HepG2 (cell line): ENCODE measurements around the gene DNLZ. TPM values are rescaled to one million over a fixed set of nuclear protein-coding genes. Genes with fewer than 3 reads are reported as not detected.

ENCODE experiments used
- AHR ChIP-seq: IDR thresholded peaks from 2 replicates; pipeline ENCODE4 v1.6.1; 2018; ENCODE audit warnings: missing genetic modification reagents, missing compliant biosample characterization
- CBX1 ChIP-seq: IDR thresholded peaks from one replicate; pipeline ENCODE4 v1.6.1; 2016; ENCODE audit warnings: antibody characterized with exemption, low read depth
- DZIP1 ChIP-seq: sonication (generic); formaldehyde crosslinking; IDR thresholded peaks from 2 replicates; pipeline ENCODE4 v1.5.0; 2020; ENCODE audit warnings: mild to moderate bottlenecking, missing genetic modification reagents
- IRF2 ChIP-seq: IDR thresholded peaks from 2 replicates; pipeline ENCODE4 v1.6.1; 2018; ENCODE audit warnings: missing genetic modification reagents, missing compliant biosample characterization
- MAFF ChIP-seq: IDR thresholded peaks from 2 replicates; pipeline ENCODE4 v1.6.1; 2011; ENCODE audit warnings: low read depth, low read length, improper control_type of control experiment
- MAZ ChIP-seq, 2 experiments: sonication (generic) in 1 of 2; formaldehyde crosslinking in 1 of 2; IDR thresholded peaks; 2 replicates each; pipeline versions ENCODE4 v1.5.0 to v1.6.1; 2012 to 2020; ENCODE audit warnings: low read depth in 2 of 2, mild to moderate bottlenecking in 2 of 2, borderline replicate concordance in 1 of 2, improper control_type of control experiment in 1 of 2, low read length in 1 of 2, missing genetic modification reagents in 1 of 2, moderate library complexity in 1 of 2
- MXI1 ChIP-seq: IDR thresholded peaks from 3 replicates; pipeline ENCODE4 v1.6.1; 2012; ENCODE audit warnings: low read depth, low read length, inconsistent platforms, borderline replicate concordance
- NFKBIZ ChIP-seq: IDR thresholded peaks from 2 replicates; pipeline ENCODE4 v1.6.1; 2018; ENCODE audit warnings: missing genetic modification reagents, missing compliant biosample characterization
- NRL ChIP-seq: sonication (generic); formaldehyde crosslinking; IDR thresholded peaks from 2 replicates; pipeline ENCODE4 v1.5.0; 2020; ENCODE audit warnings: missing genetic modification reagents, mild to moderate bottlenecking, moderate library complexity, borderline replicate concordance
- RBFOX2 ChIP-seq: fragments of 200-400 bp; formaldehyde crosslinking; IDR thresholded peaks from 2 replicates; pipeline ENCODE4 v1.6.1; 2017; ENCODE audit warnings: low read depth, mild to moderate bottlenecking, low read length
- RBM39 ChIP-seq: fragments of 200-400 bp; formaldehyde crosslinking; IDR thresholded peaks from one replicate; pipeline ENCODE4 v1.6.1; 2018; ENCODE audit warnings: antibody characterized with exemption, mild to moderate bottlenecking, low read depth, low read length; ENCODE audit not compliant: poor library complexity, severe bottlenecking
- RFX5 ChIP-seq: IDR thresholded peaks from 2 replicates; pipeline ENCODE4 v1.6.1; 2011; ENCODE audit warnings: low read depth, low read length, improper control_type of control experiment
- SAP130 ChIP-seq: IDR thresholded peaks from 2 replicates; pipeline ENCODE4 v1.6.1; 2016; ENCODE audit warnings: low read depth
- TBX2 ChIP-seq: sonication (generic); formaldehyde crosslinking; IDR thresholded peaks from 2 replicates; pipeline ENCODE4 v1.5.0; 2020; ENCODE audit warnings: missing genetic modification reagents, mild to moderate bottlenecking, borderline replicate concordance
- TBX3 ChIP-seq: fragments of 450-650 bp; IDR thresholded peaks from 2 replicates; pipeline ENCODE4 v1.6.1; 2017; ENCODE audit warnings: antibody characterized with exemption, mild to moderate bottlenecking, inconsistent platforms, borderline replicate concordance
- ZKSCAN1 ChIP-seq: fragments of 150-350 bp; IDR thresholded peaks from 2 replicates; pipeline ENCODE4 v1.6.1; 2014; ENCODE audit warnings: low read length
- ZNF160 ChIP-seq: sonication (generic); formaldehyde crosslinking; IDR thresholded peaks from 2 replicates; pipeline ENCODE4 v1.8.0; 2022; ENCODE audit warnings: mild to moderate bottlenecking, inconsistent platforms, missing genetic modification reagents
- ZNF430 ChIP-seq: sonication (generic); formaldehyde crosslinking; IDR thresholded peaks from 2 replicates; pipeline ENCODE4 v1.9.0; 2021; ENCODE audit warnings: mild to moderate bottlenecking, missing genetic modification reagents
- ZNF546 ChIP-seq: sonication (generic); formaldehyde crosslinking; conservative IDR thresholded peaks from 2 replicates; pipeline ENCODE4 v1.8.1; 2023; ENCODE audit warnings: mild to moderate bottlenecking, missing genetic modification reagents
- ZNF547 ChIP-seq: sonication (generic); formaldehyde crosslinking; IDR thresholded peaks from 2 replicates; pipeline ENCODE4 v1.5.1; 2020; ENCODE audit warnings: mild to moderate bottlenecking, missing genetic modification reagents
- ZNF552 ChIP-seq: sonication (generic); formaldehyde crosslinking; IDR thresholded peaks from 2 replicates; pipeline ENCODE4 v1.9.0; 2022; ENCODE audit warnings: missing genetic modification reagents, mild to moderate bottlenecking, borderline replicate concordance
- ZNF556 ChIP-seq: sonication (generic); formaldehyde crosslinking; IDR thresholded peaks from 2 replicates; pipeline ENCODE4 v1.4.0; 2020; ENCODE audit warnings: mild to moderate bottlenecking, missing genetic modification reagents, borderline replicate concordance
- ZNF557 ChIP-seq: sonication (generic); formaldehyde crosslinking; IDR thresholded peaks from 2 replicates; pipeline ENCODE4 v1.4.0; 2020; ENCODE audit warnings: missing genetic modification reagents
- ZNF563 ChIP-seq: sonication (generic); formaldehyde crosslinking; IDR thresholded peaks from 2 replicates; pipeline ENCODE4 v1.8.0; 2022; ENCODE audit warnings: mild to moderate bottlenecking, moderate library complexity, missing genetic modification reagents
- ZNF768 ChIP-seq: sonication (generic); formaldehyde crosslinking; IDR thresholded peaks from 2 replicates; pipeline ENCODE4 v1.4.0; 2020; ENCODE audit warnings: missing genetic modification reagents
- ZSCAN20 ChIP-seq: sonication (generic); formaldehyde crosslinking; IDR thresholded peaks from 2 replicates; pipeline ENCODE4 v1.4.0; 2020; ENCODE audit warnings: missing genetic modification reagents, mild to moderate bottlenecking, borderline replicate concordance
- polyA plus RNA-seq, 8 experiments: library from polyadenylated mRNA; depleted of rRNA in 3 of 8; stranded (reverse) in 7 of 8; unstranded in 1 of 8; fragments of >200 nt; fragmentation: Illumina TruSeq in 4 of 8; extraction: Trizol in 4 of 8; gene quantifications; 2 replicates each; pipeline versions ENCODE4 v1.2.1 to v1.2.3, GENCODE V29; 2011 to 2016; ENCODE audit warnings: low read depth in 4 of 8, missing spikeins in 1 of 8, mixed read lengths in 1 of 8; ENCODE audit not compliant: insufficient read depth in 1 of 8
- total RNA-seq, 5 experiments: library from RNA; depleted of rRNA; stranded (reverse); fragments of >200 nt; fragmentation: Illumina TruSeq; extraction: Trizol; gene quantifications; 2 replicates each; pipeline ENCODE4 v1.2.3, GENCODE V29; 2016; ENCODE audit warnings: low read depth in 1 of 5
- TF ChIP-seq, protein P1 (sequence below): IDR thresholded peaks from 2 replicates; pipeline ENCODE4 v1.6.1; 2016

The DNLZ gene
- total and polyA plus RNA-seq, 2 of the 13 experiments (the other 11 are each of a cell fraction or from before 2014, with no cell fraction given): 3.4 to 8.0 TPM

DNA sequence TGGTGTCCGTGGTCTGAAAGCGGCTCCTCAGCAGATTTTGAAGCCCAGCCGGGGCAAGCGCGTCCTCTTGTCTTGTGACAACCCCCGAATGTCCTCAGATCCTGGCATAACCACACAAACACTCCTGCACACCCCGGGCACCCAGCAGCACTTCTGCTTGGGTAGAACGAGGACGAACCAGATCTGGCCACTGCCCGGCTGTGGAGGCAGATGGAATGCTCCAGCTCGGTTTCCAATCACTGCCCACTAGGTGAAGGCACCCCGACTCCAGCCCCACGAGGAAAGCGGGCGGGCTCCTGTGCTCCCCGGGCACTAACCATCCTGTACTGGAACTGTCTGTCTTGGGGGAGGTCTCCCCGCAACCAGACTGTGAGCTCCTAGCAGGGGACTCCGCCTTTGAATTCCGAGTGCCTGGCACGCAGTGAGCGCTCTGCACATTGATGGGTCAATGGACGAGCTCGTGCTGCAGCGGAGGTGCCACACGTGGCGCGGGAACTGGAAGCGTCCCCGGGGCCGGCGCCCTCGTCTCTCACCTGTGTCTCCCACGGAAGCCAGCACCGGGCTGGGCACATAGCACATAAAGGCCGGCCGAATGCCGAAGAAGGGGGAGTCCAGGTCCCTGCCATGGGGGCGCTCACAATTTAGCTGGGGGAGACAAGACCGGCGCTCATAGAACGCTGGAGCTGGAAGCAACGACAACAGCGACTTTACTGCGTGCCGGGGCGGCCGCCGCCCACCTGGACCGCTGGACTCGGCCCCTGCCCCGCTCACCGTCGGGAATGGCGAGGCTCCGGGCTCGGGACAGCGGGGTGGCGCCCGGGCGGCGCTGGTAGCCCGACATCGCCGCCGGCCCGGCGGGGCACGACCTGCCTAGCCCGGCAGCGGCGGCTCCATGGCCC is 46.3 kb upstream of the DNLZ start (continued):
- TF ChIP-seq, protein P1, sequence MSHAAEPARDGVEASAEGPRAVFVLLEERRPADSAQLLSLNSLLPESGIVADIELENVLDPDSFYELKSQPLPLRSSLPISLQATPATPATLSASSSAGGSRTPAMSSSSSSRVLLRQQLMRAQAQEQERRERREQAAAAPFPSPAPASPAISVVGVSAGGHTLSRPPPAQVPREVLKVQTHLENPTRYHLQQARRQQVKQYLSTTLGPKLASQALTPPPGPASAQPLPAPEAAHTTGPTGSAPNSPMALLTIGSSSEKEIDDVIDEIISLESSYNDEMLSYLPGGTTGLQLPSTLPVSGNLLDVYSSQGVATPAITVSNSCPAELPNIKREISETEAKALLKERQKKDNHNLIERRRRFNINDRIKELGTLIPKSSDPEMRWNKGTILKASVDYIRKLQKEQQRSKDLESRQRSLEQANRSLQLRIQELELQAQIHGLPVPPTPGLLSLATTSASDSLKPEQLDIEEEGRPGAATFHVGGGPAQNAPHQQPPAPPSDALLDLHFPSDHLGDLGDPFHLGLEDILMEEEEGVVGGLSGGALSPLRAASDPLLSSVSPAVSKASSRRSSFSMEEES (CRISPR knock-in tag): peak; percentile 31; the same call in 1 of the 2 replicates
- TF ChIP-seq ZNF768 (CRISPR knock-in tag) (peak; percentile 38; the same call in 1 of the 2 replicates), MAFF (no peak), ZNF160 (CRISPR knock-in tag) (peak; percentile 76; the same call in 1 of the 2 replicates), CBX1 (no peak), SAP130 (CRISPR knock-in tag) (peak; percentile 43; the same call in 1 of the 2 replicates), MXI1 (peak; percentile 71; the same call in 2 of the 3 replicates), AHR (CRISPR knock-in tag) (no peak), ZNF546 (CRISPR knock-in tag) (peak; percentile 40; the same call in 1 of the 2 replicates), ZNF557 (CRISPR knock-in tag) (0 out of 2 replicates have a peak, but pooled peaks have one; percentile 59), ZNF563 (CRISPR knock-in tag) (peak; percentile 29; the same call in 1 of the 2 replicates), ZNF556 (0 out of 2 replicates have a peak, but pooled peaks have one; percentile 3), ZNF552 (CRISPR knock-in tag) (peak; percentile 92), RBFOX2 (peak; percentile 59), ZNF430 (CRISPR knock-in tag) (no peak), TBX2 (CRISPR knock-in tag) (no peak), NFKBIZ (CRISPR knock-in tag) (no peak), ZNF547 (CRISPR knock-in tag) (no peak), ZSCAN20 (CRISPR knock-in tag) (peak; percentile 64; the same call in 1 of the 2 replicates), DZIP1 (CRISPR knock-in tag) (peak; percentile 61; the same call in 1 of the 2 replicates), RBM39 (peak; percentile 7), IRF2 (CRISPR knock-in tag) (no peak), MAZ (IDR thresholded peaks at IDR 0.05; ENCODE audit: borderline replicate concordance, low read depth, low read length) (no peak), MAZ (CRISPR knock-in tag; IDR thresholded peaks at IDR 0.05; ENCODE audit: low read depth) (0 out of 2 replicates have a peak, but pooled peaks have one; percentile 4), TBX3 (no peak), ZKSCAN1 (no peak), RFX5 (no peak), NRL (CRISPR knock-in tag) (peak; percentile 79; the same call in 1 of the 2 replicates)
